Right atrium auricular region (tissue), 2 donors: ENCODE results near the gene ASPHD1. TPM values are rescaled to one million over a fixed set of nuclear protein-coding genes. Genes with fewer than 3 reads are reported as not detected.
A peak's percentile ranks its signal among the peaks of the same experiment; 100 is the strongest.
"Not testable (repeated sequence)": the region's sequence is repeated elsewhere in the genome, so short reads cannot be mapped to it uniquely, and the experiment has no call there.

Source experiments
- DNase-seq: peaks from one replicate; pipeline ENCODE4 v3.0.0-alpha.2; 2019; ENCODE audit warnings: low spot score
- H3K27ac ChIP-seq, 2 donors: fragments of 200-600 bp; sonication (generic); 1 replicate in 1 of 2; 2 replicates in 1 of 2; pipeline ENCODE4 v1.5.1; 2016 to 2019
- H3K27me3 ChIP-seq, 2 donors: fragments of 200-600 bp; sonication (generic); one replicate each; pipeline versions ENCODE4 v1.5.1 to v1.6.0; 2017 to 2019
- H3K36me3 ChIP-seq: fragments of 200-600 bp; sonication (generic); one replicate; pipeline ENCODE4 v1.5.1; 2016
- H3K4me1 ChIP-seq, 2 donors: fragments of 200-600 bp; sonication (generic); one replicate each; pipeline versions ENCODE4 v1.5.1 to v1.6.0; 2017 to 2019
- H3K4me3 ChIP-seq, 2 donors: fragments of 200-600 bp; sonication (generic); 1 replicate in 1 of 2; 2 replicates in 1 of 2; pipeline ENCODE4 v1.5.1; 2017 to 2019; ENCODE audit warnings: mild to moderate bottlenecking in 1 of 2, moderate library complexity in 1 of 2
- H3K9me3 ChIP-seq, 2 donors: fragments of 200-600 bp; sonication (generic); one replicate each; pipeline ENCODE4 v1.5.1; 2019
- total RNA-seq, 2 donors: library from RNA; depleted of rRNA; stranded (reverse); fragments of >200 nt; gene quantifications; one replicate each; pipeline ENCODE4 v1.1.0, GENCODE V29; 2016
- TF ChIP-seq, protein P1 (sequence below), 2 donors: fragments of 200-600 bp; sonication (generic); IDR thresholded peaks; one replicate each; pipeline ENCODE4 v1.5.1; 2019; ENCODE audit warnings: antibody characterized with exemption in 2 of 2

ASPHD1 gene
- total RNA-seq, 2 donors from 2014 or later, result 1.5 to 3.2 TPM

GRCh38 chr16:29863669-29863984 is 36.7 kb upstream of the ASPHD1 start:
- Histone ChIP-seq H3K36me3 (peaks cover 25% of the 10 kb centered on the region), H3K27ac (peak overlapping the region; percentile 92 to 93), H3K27me3 (no peaks in the 10 kb centered on the region), H3K4me1 (peaks cover 0 to 27% of the 10 kb centered on the region in 2 donors), H3K9me3 (no peaks in the 10 kb centered on the region), H3K4me3 (peak overlapping the region in 1 of 2 donors; percentile 100)
- no peak for DNase-seq
- TF ChIP-seq, protein P1, sequence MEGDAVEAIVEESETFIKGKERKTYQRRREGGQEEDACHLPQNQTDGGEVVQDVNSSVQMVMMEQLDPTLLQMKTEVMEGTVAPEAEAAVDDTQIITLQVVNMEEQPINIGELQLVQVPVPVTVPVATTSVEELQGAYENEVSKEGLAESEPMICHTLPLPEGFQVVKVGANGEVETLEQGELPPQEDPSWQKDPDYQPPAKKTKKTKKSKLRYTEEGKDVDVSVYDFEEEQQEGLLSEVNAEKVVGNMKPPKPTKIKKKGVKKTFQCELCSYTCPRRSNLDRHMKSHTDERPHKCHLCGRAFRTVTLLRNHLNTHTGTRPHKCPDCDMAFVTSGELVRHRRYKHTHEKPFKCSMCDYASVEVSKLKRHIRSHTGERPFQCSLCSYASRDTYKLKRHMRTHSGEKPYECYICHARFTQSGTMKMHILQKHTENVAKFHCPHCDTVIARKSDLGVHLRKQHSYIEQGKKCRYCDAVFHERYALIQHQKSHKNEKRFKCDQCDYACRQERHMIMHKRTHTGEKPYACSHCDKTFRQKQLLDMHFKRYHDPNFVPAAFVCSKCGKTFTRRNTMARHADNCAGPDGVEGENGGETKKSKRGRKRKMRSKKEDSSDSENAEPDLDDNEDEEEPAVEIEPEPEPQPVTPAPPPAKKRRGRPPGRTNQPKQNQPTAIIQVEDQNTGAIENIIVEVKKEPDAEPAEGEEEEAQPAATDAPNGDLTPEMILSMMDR (IDR thresholded peaks at IDR 0.05), result peak in 1 of 2 donors; percentile 4

DNA sequence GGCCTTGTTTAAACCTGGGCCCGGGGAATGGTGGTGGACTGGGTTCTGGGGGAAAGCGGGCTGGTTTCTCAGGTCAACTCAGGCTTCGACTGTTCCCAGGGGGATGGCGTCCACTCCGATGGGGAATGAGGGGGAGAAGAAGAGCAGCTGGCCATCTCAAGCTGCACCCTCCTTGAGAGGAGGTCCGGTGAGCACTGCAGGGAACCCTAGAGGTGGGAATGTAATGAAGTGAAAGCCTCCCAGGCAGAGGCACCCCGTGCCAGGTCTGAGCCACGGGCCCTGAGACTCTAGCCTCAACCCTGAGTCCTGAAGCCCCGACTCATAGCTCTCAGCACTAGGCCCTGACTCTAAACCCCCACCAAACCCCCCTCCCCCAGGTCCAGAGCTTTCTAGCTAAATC is 36.1 kb upstream of the ASPHD1 start:
- Histone ChIP-seq H3K4me1 (peaks cover 0 to 27% of the 10 kb centered on the region in 2 donors), H3K36me3 (peaks cover 19% of the 10 kb centered on the region), H3K27ac (no peak overlapping the region), H3K4me3 (no peak overlapping the region), H3K27me3 (no peaks in the 10 kb centered on the region), H3K9me3 (no peaks in the 10 kb centered on the region)
- DNase-seq, result no peak
- TF ChIP-seq, protein P1 (IDR thresholded peaks at IDR 0.05), result no peak

DNA sequence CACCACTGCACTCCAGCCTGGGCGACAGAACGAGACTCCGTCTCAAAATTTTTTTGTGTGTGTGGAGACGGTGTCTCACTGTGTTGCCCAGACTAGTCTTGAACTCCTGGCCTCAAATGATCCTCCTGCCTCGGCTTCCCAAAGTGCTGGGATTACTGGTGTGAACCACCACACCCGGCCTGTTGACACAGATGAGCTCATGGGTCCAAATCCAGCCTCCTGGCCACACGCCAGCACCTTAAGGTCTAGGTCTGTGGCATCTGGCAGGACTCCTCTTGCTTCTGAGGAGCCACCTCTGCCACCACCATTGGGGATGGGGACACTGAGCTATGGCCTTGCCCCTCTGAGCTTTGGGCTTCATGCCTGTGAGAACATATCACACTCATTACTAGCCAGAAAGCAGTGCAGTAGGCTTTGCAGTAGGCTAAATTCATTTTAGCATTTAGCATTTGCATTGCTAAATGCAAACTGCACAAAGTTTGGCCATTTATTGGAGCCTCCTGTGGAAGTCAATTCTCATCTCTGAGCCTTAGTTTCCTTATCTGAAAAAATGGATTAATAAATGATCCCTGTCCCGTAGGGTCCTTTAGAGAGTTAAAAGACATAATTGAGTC is 31.8 kb upstream of the ASPHD1 start:
- TF ChIP-seq, protein P1 (IDR thresholded peaks at IDR 0.05), result no peak
- H3K27me3 ChIP-seq, result no peaks in the 10 kb centered on the region
- no peak overlapping the region for H3K27ac ChIP-seq
- DNase-seq, result no peak
- H3K9me3 ChIP-seq, result no peaks in the 10 kb centered on the region
- H3K4me3 ChIP-seq, result no peak overlapping the region
- no peaks in the 10 kb centered on the region for H3K36me3 ChIP-seq
- H3K4me1 ChIP-seq, result peaks cover 0 to 4% of the 10 kb centered on the region in 2 donors

GRCh38 chr16:29869067-29869466 is 31.2 kb upstream of the ASPHD1 start:
- H3K27ac ChIP-seq, H3K36me3 ChIP-seq, DNase-seq, H3K27me3 ChIP-seq, H3K4me3 ChIP-seq, H3K9me3 ChIP-seq, H3K4me1 ChIP-seq: not testable (repeated sequence)

- Histone ChIP-seq H3K27me3 (peaks cover 2 to 8% of the 10 kb centered on the region in 2 donors), H3K4me3 (no peak overlapping the region), H3K4me1 (peaks cover 0 to 8% of the 10 kb centered on the region in 2 donors), H3K9me3 (no peaks in the 10 kb centered on the region), H3K36me3 (no peaks in the 10 kb centered on the region), H3K27ac (no peak overlapping the region)
- no peak for DNase-seq
- TF ChIP-seq, protein P1 (IDR thresholded peaks at IDR 0.05), result no peak
Observed at GRCh38 chr16:29871822-29872546, 28.3 kb upstream of the ASPHD1 start.

- peaks cover 0 to 13% of the 10 kb centered on the region in 2 donors for H3K4me1 ChIP-seq
- no peaks in the 10 kb centered on the region for H3K36me3 ChIP-seq
- H3K27ac ChIP-seq, result no peak overlapping the region
- no peaks in the 10 kb centered on the region for H3K9me3 ChIP-seq
- DNase-seq, result no peak
- H3K27me3 ChIP-seq, result peaks cover 2 to 18% of the 10 kb centered on the region in 2 donors
- TF ChIP-seq, protein P1 (IDR thresholded peaks at IDR 0.05), result no peak
- no peak overlapping the region for H3K4me3 ChIP-seq
Observed at GRCh38 chr16:29873319-29873718, 27.0 kb upstream of the ASPHD1 start.
